HEK293T (cell line): ENCODE data around the gene NMNAT2.

Experiments used
- CTCF ChIA-PET: fragments of 350-600 bp; formaldehyde crosslinking; extraction: SDS; loops from one replicate; lab custom pipeline; 2021; ENCODE audit warnings: antibody characterized with exemption, inconsistent platforms; lab: Yijun Ruan, JAX
- POLR2A ChIA-PET: fragments of 350-600 bp; formaldehyde crosslinking; extraction: SDS; loops from one replicate; lab custom pipeline; 2020; ENCODE audit warnings: antibody characterized with exemption, inconsistent platforms; lab: Yijun Ruan, JAX
- DNase-seq: peaks from one replicate; pipeline ENCODE4 v3.0.0; 2012; ENCODE audit warnings: mixed read lengths; ENCODE audit errors: extremely low spot score
- CTBP1 ChIP-seq: fragments of 450-650 bp; IDR thresholded peaks from 2 replicates; pipeline ENCODE4 v1.6.1; 2016; ENCODE audit warnings: borderline replicate concordance
- ELF4 ChIP-seq: fragments of 450-650 bp; IDR thresholded peaks from 2 replicates; pipeline ENCODE4 v1.6.1; 2017; ENCODE audit warnings: antibody characterized with exemption
- FOXA1 ChIP-seq: fragments of 450-650 bp; IDR thresholded peaks from 2 replicates; pipeline ENCODE4 v1.6.1; 2016; ENCODE audit warnings: mild to moderate bottlenecking
- FOXK2 ChIP-seq: fragments of 450-650 bp; IDR thresholded peaks from 2 replicates; pipeline ENCODE4 v1.6.1; 2016; ENCODE audit warnings: mild to moderate bottlenecking
- FOXM1 ChIP-seq: fragments of 450-650 bp; IDR thresholded peaks from 2 replicates; pipeline ENCODE4 v1.6.1; 2017; ENCODE audit warnings: mild to moderate bottlenecking, borderline replicate concordance
- HDGF ChIP-seq: fragments of 450-650 bp; IDR thresholded peaks from 2 replicates; pipeline ENCODE4 v1.6.1; 2017; ENCODE audit warnings: antibody characterized with exemption, borderline replicate concordance
- LEF1 ChIP-seq: fragments of 450-650 bp; IDR thresholded peaks from 2 replicates; pipeline ENCODE4 v1.6.1; 2017; ENCODE audit warnings: mild to moderate bottlenecking, borderline replicate concordance
- SP1 ChIP-seq: fragments of 450-650 bp; IDR thresholded peaks from 2 replicates; pipeline ENCODE4 v1.6.1; 2017
- TF ChIP-seq, protein P1 (sequence below): fragments of 450-650 bp; IDR thresholded peaks from 2 replicates; pipeline ENCODE4 v1.6.1; 2016

Gene NMNAT2

DNA sequence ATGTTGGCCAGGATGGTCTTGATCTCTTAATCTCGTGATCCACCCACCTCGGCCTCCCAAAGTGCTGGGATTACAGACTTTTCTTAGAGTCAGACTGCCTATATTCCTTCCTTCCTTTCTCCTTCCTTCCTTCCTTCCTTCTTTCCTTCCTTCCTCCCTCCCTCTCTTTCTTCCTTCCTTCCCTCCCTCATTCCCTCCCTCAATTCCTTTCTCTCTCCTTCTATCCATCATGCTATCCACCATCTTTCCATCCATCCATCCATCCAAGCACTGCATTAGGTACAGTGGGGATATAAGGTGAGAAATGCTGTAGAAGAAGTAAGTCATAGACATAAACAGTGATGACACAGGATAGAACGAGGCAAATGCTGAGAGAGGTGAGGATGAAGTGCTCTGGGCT lies 218.9 kb downstream of the NMNAT2 start:
- TF ChIP-seq SP1 = no peak
- TF ChIP-seq, protein P1, sequence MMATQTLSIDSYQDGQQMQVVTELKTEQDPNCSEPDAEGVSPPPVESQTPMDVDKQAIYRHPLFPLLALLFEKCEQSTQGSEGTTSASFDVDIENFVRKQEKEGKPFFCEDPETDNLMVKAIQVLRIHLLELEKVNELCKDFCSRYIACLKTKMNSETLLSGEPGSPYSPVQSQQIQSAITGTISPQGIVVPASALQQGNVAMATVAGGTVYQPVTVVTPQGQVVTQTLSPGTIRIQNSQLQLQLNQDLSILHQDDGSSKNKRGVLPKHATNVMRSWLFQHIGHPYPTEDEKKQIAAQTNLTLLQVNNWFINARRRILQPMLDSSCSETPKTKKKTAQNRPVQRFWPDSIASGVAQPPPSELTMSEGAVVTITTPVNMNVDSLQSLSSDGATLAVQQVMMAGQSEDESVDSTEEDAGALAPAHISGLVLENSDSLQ = no peak
- TF ChIP-seq FOXA1 = no peak
- TF ChIP-seq HDGF = no peak
- TF ChIP-seq LEF1 = no peak
- DNase-seq = no peak
- ChIA-PET POLR2A (no interaction called here), CTCF (no interaction called here)

- POLR2A ChIA-PET = no interaction called here
- no peak for DNase-seq
These were observed 219.7 kb downstream of the NMNAT2 start for GRCh38 chr1:183198463-183198862.

More at GRCh38 chr1:183198463-183198862, 219.7 kb downstream of the NMNAT2 start:
- TF ChIP-seq FOXM1 (no peak), LEF1 (no peak), SP1 (no peak), FOXK2 (no peak), HDGF (no peak), ELF4 (no peak), CTBP1 (no peak), FOXA1 (no peak)
- TF ChIP-seq, protein P1 = no peak
- CTCF ChIA-PET = no interaction called here
